ENCODE results near the gene RPL31.

- TF ChIP-seq CTCF (IDR thresholded peaks at IDR 0.05) (no peak), POLR2AphosphoS5 (IDR thresholded peaks at IDR 0.05) (no peak)
Observed at GRCh38 chr2:101012054-101012705, 10.1 kb downstream of the RPL31 start.

Measured in gastroesophageal sphincter (tissue), 3 donors.